Sigmoid colon (tissue), 7 donors: ENCODE data around the gene STAT5B. TPM values are rescaled to one million over a fixed set of nuclear protein-coding genes. Genes with fewer than 3 reads are reported as not detected.

Experiments used
- DNase-seq: peaks from one replicate; pipeline ENCODE4 v3.0.0-alpha.2; 2019
- H3K27ac ChIP-seq, 4 donors: fragments of 200-600 bp; sonication (generic); one replicate each; pipeline ENCODE4 v1.5.1; 2016 to 2019; ENCODE audit warnings: mild to moderate bottlenecking in 1 of 4
- H3K27me3 ChIP-seq, 3 donors: fragments of 200-600 bp; sonication (generic); one replicate each; pipeline ENCODE4 v1.5.1; 2019; ENCODE audit warnings: mild to moderate bottlenecking in 1 of 3
- H3K36me3 ChIP-seq, 4 donors: fragments of 200-600 bp; sonication (generic); one replicate each; pipeline ENCODE4 v1.5.1; 2016 to 2019
- H3K4me1 ChIP-seq, 4 donors: fragments of 200-600 bp; sonication (generic); one replicate each; pipeline ENCODE4 v1.5.1; 2017 to 2019
- H3K4me3 ChIP-seq, 4 donors: fragments of 200-600 bp; sonication (generic); one replicate each; pipeline ENCODE4 v1.5.1; 2017 to 2019; ENCODE audit warnings: mild to moderate bottlenecking in 2 of 4, moderate library complexity in 1 of 4
- H3K9me3 ChIP-seq, 4 donors: fragments of 200-600 bp in 3 of 4; sonication (generic) in 3 of 4; one replicate each; pipeline versions ENCODE4 v1.5.1 to v1.6.1; 2013 to 2019
- EP300 ChIP-seq, 4 donors: sonication (generic); formaldehyde crosslinking; IDR thresholded peaks; one replicate each; pipeline ENCODE4 v1.6.1; 2017; ENCODE audit warnings: antibody characterized with exemption in 4 of 4
- POLR2A ChIP-seq, 2 donors: fragments of 450-650 bp; IDR thresholded peaks; one replicate each; pipeline ENCODE4 v1.6.1; 2016; ENCODE audit warnings: antibody characterized with exemption in 2 of 2, mild to moderate bottlenecking in 2 of 2, moderate library complexity in 2 of 2
- POLR2AphosphoS5 ChIP-seq, 4 donors: sonication (generic); formaldehyde crosslinking; IDR thresholded peaks; one replicate each; pipeline ENCODE4 v1.6.1; 2017; ENCODE audit warnings: antibody characterized with exemption in 4 of 4
- WGBS, 2 donors: extraction: QIAGEN DNeasy Blood & Tissue Kit; methylation state at CpG; one replicate each; pipeline ENCODE4 v1.1.7; 2013; 5-methylcytosine and 5-hydroxymethylcytosine counted together
- intact Hi-C: fragments of 100-400 bp; cut with DNase I; formaldehyde crosslinking; loops from one replicate; pipeline ENCODE4 v1.15.1; 2023
- polyA plus RNA-seq, 3 donors: library from polyadenylated mRNA; stranded (reverse); fragments of 200-250 nt; gene quantifications; one replicate each; pipeline ENCODE4 v1.2.3, GENCODE V29; 2013
- total RNA-seq, 4 donors: library from RNA; depleted of rRNA; stranded (reverse); fragments of >200 nt; gene quantifications; one replicate each; pipeline ENCODE4 v1.1.0, GENCODE V29; 2016
- TF ChIP-seq, protein P1 (sequence below), 4 experiments: fragments of 450-650 bp in 3 of 4; fragments of 200-600 bp in 1 of 4; IDR thresholded peaks; one replicate each; pipeline ENCODE4 v1.5.1; 2016 to 2019; ENCODE audit warnings: antibody characterized with exemption in 4 of 4, mild to moderate bottlenecking in 3 of 4, moderate library complexity in 2 of 4
- donor health status: healthy with polysubstance abuse.
- donor health status: Bipolar disorder and iron deficiency.
- donor health status: healthy.

STAT5B gene
- total and polyA plus RNA-seq, 7 donors = 11.3 to 117 (median 93.5) TPM

DNA sequence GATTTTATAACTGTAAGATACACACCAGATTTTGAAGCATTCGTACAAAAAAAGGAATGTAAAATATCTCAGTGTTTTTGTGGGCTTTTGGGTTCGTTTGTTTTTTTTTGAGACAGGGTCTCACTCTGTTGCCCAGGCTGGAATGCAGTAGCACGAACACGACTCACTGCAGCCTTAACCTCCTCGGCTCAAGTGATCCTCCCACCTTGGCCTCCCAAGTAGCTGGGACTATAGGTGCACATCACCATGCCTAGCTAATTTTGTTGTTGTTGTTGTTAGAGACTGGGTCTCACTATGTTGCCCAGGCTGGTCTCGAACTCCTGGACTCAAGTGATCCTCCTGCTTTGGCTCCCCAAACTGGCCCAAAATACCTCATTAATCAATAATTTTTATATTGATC, 15.9 kb downstream of the STAT5B start:
- peaks cover 0 to 30% (median 4%) of the 10 kb centered on the region in 4 donors for H3K4me1 ChIP-seq
- no peak overlapping the region for H3K4me3 ChIP-seq
- H3K9me3 ChIP-seq = no peaks in the 10 kb centered on the region
- DNase-seq = no peak
- intact Hi-C loops = no loop called here
- H3K27ac ChIP-seq = no peak overlapping the region
- H3K36me3 ChIP-seq = no peaks in the 10 kb centered on the region
- WGBS, 2 donors = 94 to 96% methylated on average over 6 of the region's 6 CpGs
- H3K27me3 ChIP-seq = no peaks in the 10 kb centered on the region
- TF ChIP-seq POLR2AphosphoS5 (IDR thresholded peaks at IDR 0.05) (no peak), EP300 (IDR thresholded peaks at IDR 0.05) (no peak), POLR2A (IDR thresholded peaks at IDR 0.05) (no peak)
- TF ChIP-seq, protein P1, sequence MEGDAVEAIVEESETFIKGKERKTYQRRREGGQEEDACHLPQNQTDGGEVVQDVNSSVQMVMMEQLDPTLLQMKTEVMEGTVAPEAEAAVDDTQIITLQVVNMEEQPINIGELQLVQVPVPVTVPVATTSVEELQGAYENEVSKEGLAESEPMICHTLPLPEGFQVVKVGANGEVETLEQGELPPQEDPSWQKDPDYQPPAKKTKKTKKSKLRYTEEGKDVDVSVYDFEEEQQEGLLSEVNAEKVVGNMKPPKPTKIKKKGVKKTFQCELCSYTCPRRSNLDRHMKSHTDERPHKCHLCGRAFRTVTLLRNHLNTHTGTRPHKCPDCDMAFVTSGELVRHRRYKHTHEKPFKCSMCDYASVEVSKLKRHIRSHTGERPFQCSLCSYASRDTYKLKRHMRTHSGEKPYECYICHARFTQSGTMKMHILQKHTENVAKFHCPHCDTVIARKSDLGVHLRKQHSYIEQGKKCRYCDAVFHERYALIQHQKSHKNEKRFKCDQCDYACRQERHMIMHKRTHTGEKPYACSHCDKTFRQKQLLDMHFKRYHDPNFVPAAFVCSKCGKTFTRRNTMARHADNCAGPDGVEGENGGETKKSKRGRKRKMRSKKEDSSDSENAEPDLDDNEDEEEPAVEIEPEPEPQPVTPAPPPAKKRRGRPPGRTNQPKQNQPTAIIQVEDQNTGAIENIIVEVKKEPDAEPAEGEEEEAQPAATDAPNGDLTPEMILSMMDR (IDR thresholded peaks at IDR 0.05) = no peak

DNA sequence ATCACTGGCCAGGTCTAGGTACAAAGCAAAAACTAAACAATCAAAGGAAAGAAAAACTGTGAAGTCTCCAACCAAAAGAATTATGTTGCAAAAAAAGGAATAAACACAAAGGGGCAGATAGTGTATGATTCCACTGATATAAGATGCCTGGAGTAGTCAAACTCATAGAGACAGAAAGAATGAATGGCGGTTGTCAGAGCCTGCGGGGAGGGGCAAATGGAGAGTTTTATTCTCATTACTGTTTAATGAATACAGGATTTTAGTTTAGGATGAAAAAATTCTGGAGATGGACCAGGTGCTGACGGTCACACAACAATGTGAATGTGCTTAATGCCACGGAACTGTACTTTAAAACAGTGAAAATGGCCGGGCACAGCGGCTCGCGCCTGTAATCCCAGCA, 20.7 kb downstream of the STAT5B start:
- no peak for DNase-seq
- no peak overlapping the region for H3K4me3 ChIP-seq
- no peaks in the 10 kb centered on the region for H3K36me3 ChIP-seq
- 93 to 96% methylated on average over 8 of the region's 8 CpGs for WGBS, 2 donors
- intact Hi-C loops = no loop called here
- TF ChIP-seq EP300 (IDR thresholded peaks at IDR 0.05) (no peak), POLR2A (IDR thresholded peaks at IDR 0.05) (no peak), POLR2AphosphoS5 (IDR thresholded peaks at IDR 0.05) (no peak)
- TF ChIP-seq, protein P1 (IDR thresholded peaks at IDR 0.05) = no peak
- H3K27ac ChIP-seq = peak overlapping the region in 1 of 4 donors; percentile 22
- no peaks in the 10 kb centered on the region for H3K27me3 ChIP-seq
- no peaks in the 10 kb centered on the region for H3K9me3 ChIP-seq
- peaks cover 0 to 70% (median 32%) of the 10 kb centered on the region in 4 donors for H3K4me1 ChIP-seq

DNA sequence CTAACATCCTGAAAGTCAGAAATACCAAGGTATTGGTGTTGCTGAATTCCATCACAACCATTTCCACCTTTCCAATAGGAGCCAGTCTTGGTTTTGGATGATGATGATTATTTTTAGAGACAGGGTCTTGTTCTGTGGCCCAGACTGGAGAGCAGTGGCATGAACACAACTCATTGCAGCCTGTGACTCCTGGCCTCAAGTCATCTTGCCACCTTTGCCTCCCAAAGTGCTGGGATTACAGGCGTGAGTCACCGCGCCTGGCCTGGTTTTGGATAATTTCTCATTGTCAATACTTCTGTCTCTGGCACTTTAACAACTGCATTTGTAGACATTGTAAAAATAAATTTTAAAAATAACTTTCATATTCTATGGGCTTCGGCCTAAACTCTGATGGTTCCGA, 22.6 kb downstream of the STAT5B start:
- intact Hi-C loops = no loop called here
- DNase-seq = no peak
- TF ChIP-seq, protein P1 (IDR thresholded peaks at IDR 0.05) = no peak
- TF ChIP-seq POLR2A (IDR thresholded peaks at IDR 0.05) (no peak), POLR2AphosphoS5 (IDR thresholded peaks at IDR 0.05) (no peak), EP300 (IDR thresholded peaks at IDR 0.05) (no peak)
- Histone ChIP-seq H3K4me1 (peaks cover 0 to 84% (median 41%) of the 10 kb centered on the region in 4 donors), H3K9me3 (no peaks in the 10 kb centered on the region), H3K27ac (peak overlapping the region in 2 of 4 donors; percentile 22 to 85), H3K4me3 (no peak overlapping the region), H3K36me3 (no peaks in the 10 kb centered on the region), H3K27me3 (no peaks in the 10 kb centered on the region)
- WGBS, 2 donors = 93 to 97% methylated on average over 5 of the region's 5 CpGs

DNA sequence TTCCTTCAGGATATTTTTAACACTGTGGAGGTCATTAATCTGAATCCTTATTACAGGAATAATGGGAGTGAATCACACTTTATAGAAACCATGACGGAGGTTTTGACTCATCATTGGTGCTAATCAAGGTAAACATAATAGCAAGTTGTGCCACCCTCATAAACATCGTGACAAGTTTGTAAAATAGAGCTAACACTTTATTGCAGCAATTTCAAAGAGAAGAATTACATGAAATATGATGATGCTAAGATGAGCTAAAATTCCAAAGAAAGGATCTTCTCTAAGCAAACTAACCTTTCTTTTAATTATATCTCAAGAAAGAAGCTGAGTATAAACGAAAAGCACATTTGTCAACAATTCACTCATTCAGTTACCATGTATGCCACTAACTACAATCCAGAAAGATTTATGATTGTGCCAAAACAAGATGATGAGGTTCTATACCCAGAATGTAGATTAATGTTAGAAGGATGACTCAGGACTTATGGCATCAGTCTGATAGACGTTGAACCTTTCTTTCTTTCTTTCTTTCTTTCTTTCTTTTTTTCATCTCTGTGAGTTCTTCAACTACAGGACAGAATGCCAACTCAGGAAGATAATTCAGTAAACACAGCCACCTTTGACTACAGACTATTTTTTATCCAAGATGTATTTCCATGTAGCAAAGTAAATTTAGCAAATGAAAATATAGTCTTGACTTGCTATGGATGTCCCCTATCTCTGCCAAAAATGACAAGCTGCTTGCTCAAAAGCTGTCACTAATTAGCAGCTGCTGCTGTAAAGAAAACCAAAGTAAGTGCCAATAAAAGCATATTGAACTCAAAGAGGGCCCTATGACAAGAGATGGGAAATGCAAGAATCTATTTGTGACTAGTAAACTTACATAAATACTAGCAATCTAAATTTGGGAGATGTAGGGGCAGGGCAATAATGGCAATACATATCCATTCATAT, 23.3 kb downstream of the STAT5B start:
- Histone ChIP-seq H3K9me3 (no peaks in the 10 kb centered on the region), H3K27ac (peak overlapping the region in 3 of 4 donors; percentile 4 to 85 (median 22))
- TF ChIP-seq EP300 (IDR thresholded peaks at IDR 0.05) (peak in 1 of 4 donors; percentile 34), POLR2A (IDR thresholded peaks at IDR 0.05) (no peak), POLR2AphosphoS5 (IDR thresholded peaks at IDR 0.05) (no peak)
- TF ChIP-seq, protein P1 (IDR thresholded peaks at IDR 0.05) = no peak

More for the DNA sequence above, 23.3 kb downstream of the STAT5B start:
- Histone ChIP-seq H3K4me3 (no peak overlapping the region), H3K36me3 (no peaks in the 10 kb centered on the region), H3K27me3 (no peaks in the 10 kb centered on the region), H3K4me1 (peaks cover 0 to 84% (median 48%) of the 10 kb centered on the region in 4 donors)
- WGBS, 2 donors = 16 to 43% methylated on average over 4 of the region's 4 CpGs
- DNase-seq = no peak
- intact Hi-C loops = no loop called here
